Vagina (tissue), 2 donors: ENCODE measurements around the gene RPE.

ENCODE experiments used
- POLR2A ChIP-seq, 2 donors: fragments of 450-650 bp; IDR thresholded peaks; one replicate each; pipeline ENCODE4 v1.6.1; 2017; ENCODE audit warnings: antibody characterized with exemption in 2 of 2, mild to moderate bottlenecking in 2 of 2, moderate library complexity in 2 of 2
- POLR2AphosphoS5 ChIP-seq, 2 donors: sonication (generic); formaldehyde crosslinking; IDR thresholded peaks; one replicate each; pipeline ENCODE4 v1.9.0; 2017; ENCODE audit warnings: antibody characterized with exemption in 2 of 2, mild to moderate bottlenecking in 2 of 2, low read depth in 1 of 2; ENCODE audit not compliant: insufficient read depth in 1 of 2
- TF ChIP-seq, protein P1 (sequence below), 3 experiments: fragments of 450-650 bp in 2 of 3; fragments of 200-600 bp in 1 of 3; sonication (generic) in 1 of 3; IDR thresholded peaks; one replicate each; pipeline ENCODE4 v1.5.1; 2017 to 2019; ENCODE audit warnings: antibody characterized with exemption in 3 of 3, mild to moderate bottlenecking in 2 of 3, moderate library complexity in 2 of 3

DNA sequence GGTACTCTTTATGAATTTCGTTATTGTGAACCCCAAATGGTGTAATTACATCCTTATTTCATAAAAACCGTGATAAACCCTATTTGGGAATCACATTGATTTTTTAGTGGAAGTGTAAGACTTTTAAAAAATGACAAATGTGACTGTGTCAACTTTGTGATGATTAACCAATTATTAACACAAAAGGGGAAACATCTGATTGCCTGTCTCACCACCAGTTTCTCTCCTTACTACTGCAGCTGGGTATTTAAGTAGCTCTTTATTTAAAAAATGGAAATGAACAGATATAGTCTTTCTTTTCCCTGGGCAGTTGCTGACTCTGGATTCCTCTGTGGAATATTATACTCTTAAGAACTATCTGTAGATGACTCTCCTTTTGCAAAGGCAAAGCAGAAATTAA is 11.6 kb upstream of the RPE start:
- TF ChIP-seq, protein P1, sequence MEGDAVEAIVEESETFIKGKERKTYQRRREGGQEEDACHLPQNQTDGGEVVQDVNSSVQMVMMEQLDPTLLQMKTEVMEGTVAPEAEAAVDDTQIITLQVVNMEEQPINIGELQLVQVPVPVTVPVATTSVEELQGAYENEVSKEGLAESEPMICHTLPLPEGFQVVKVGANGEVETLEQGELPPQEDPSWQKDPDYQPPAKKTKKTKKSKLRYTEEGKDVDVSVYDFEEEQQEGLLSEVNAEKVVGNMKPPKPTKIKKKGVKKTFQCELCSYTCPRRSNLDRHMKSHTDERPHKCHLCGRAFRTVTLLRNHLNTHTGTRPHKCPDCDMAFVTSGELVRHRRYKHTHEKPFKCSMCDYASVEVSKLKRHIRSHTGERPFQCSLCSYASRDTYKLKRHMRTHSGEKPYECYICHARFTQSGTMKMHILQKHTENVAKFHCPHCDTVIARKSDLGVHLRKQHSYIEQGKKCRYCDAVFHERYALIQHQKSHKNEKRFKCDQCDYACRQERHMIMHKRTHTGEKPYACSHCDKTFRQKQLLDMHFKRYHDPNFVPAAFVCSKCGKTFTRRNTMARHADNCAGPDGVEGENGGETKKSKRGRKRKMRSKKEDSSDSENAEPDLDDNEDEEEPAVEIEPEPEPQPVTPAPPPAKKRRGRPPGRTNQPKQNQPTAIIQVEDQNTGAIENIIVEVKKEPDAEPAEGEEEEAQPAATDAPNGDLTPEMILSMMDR (IDR thresholded peaks at IDR 0.05): no peak
- TF ChIP-seq POLR2AphosphoS5 (IDR thresholded peaks at IDR 0.05; ENCODE audit: insufficient read depth in 1 of 2, low read depth in 1 of 2) (no peak), POLR2A (IDR thresholded peaks at IDR 0.05) (no peak)
